DND-41 (cell line): Measurements from ENCODE around the gene STRIP1.

Experiments used
- EZH2 ChIP-seq: IDR thresholded peaks from 3 replicates; pipeline ENCODE4 v1.6.1; 2012; ENCODE audit warnings: borderline replicate concordance, low read depth, mild to moderate bottlenecking, moderate library complexity, low read length, inconsistent platforms; ENCODE audit not compliant: severe bottlenecking
- TF ChIP-seq, protein P1 (sequence below): IDR thresholded peaks from 2 replicates; pipeline ENCODE4 v1.5.1; 2012; ENCODE audit warnings: borderline replicate concordance, low read length, moderate library complexity, mild to moderate bottlenecking; ENCODE audit not compliant: poor library complexity, severe bottlenecking; ENCODE audit errors: extremely low read depth

DNA sequence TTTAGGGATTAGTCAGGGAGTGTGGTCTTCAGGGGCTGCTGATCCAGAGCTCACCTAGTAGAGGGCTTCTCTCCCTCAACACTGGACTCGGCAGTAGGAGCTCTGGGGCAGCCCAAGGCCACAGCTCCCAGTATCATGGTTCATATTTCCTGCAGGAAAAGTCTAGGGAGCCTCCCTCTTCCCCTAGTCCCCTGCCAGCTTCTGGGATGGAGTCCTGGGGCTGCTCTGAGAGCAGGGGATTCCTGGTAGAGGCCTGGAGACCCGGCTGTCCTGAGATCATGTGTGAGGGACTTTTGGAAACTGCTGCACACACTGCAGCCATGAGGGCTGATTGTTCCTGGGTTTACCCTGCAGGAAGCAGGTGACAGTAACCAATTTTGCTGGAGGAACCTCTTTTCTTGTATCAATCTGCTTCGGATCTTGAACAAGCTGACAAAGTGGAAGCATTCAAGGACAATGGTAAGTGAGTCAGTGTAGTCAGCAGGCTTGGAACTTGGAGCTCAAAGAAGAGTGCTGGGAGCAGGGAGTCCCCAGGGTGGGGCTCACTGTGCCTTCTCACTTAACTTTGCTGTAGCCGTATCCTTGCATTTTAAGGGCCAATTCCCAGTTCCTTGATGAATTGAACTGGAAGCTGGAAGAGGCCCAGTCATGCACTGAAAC is 16.3 kb downstream of the STRIP1 start:
- TF ChIP-seq, protein P1, sequence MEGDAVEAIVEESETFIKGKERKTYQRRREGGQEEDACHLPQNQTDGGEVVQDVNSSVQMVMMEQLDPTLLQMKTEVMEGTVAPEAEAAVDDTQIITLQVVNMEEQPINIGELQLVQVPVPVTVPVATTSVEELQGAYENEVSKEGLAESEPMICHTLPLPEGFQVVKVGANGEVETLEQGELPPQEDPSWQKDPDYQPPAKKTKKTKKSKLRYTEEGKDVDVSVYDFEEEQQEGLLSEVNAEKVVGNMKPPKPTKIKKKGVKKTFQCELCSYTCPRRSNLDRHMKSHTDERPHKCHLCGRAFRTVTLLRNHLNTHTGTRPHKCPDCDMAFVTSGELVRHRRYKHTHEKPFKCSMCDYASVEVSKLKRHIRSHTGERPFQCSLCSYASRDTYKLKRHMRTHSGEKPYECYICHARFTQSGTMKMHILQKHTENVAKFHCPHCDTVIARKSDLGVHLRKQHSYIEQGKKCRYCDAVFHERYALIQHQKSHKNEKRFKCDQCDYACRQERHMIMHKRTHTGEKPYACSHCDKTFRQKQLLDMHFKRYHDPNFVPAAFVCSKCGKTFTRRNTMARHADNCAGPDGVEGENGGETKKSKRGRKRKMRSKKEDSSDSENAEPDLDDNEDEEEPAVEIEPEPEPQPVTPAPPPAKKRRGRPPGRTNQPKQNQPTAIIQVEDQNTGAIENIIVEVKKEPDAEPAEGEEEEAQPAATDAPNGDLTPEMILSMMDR = no peak
- no peak for TF ChIP-seq EZH2
